H1 (cell line): ENCODE data around the gene KLHDC7B. TPM values are rescaled to one million over a fixed set of nuclear protein-coding genes. Genes with fewer than 3 reads are reported as not detected.
A peak's percentile ranks its signal among the peaks of the same experiment; 100 is the strongest.

Source experiments
- EGR1 ChIP-seq: IDR thresholded peaks from 2 replicates; pipeline ENCODE4 v1.6.1; 2011; ENCODE audit warnings: low read depth, low read length, borderline replicate concordance
- FOSL1 ChIP-seq: IDR thresholded peaks from 2 replicates; pipeline ENCODE4 v1.6.1; 2011; ENCODE audit warnings: mild to moderate bottlenecking, low read depth, low read length, moderate library complexity; ENCODE audit not compliant: insufficient read depth
- HDAC6 ChIP-seq: IDR thresholded peaks from one replicate; pipeline ENCODE4 v1.7.1; 2012; ENCODE audit warnings: low read depth, mild to moderate bottlenecking, inconsistent platforms, low read length, moderate library complexity
- JUND ChIP-seq: IDR thresholded peaks from 2 replicates; pipeline ENCODE4 v1.6.1; 2011; ENCODE audit warnings: mild to moderate bottlenecking, improper control_type of control experiment, low read length
- RBBP5 ChIP-seq: IDR thresholded peaks from 2 replicates; pipeline ENCODE4 v1.7.1; 2012; ENCODE audit warnings: low read depth, mild to moderate bottlenecking, inconsistent platforms, low read length, moderate library complexity, borderline replicate concordance
- RFX5 ChIP-seq: IDR thresholded peaks from 2 replicates; pipeline ENCODE4 v1.6.1; 2011; ENCODE audit warnings: low read depth, low read length, improper control_type of control experiment, borderline replicate concordance
- RNF2 ChIP-seq: fragments of 200-900, 300-1000 bp; sonication (generic); IDR thresholded peaks from 2 replicates; pipeline ENCODE4 v1.7.1; 2016; ENCODE audit warnings: borderline replicate concordance, low read depth, mild to moderate bottlenecking, antibody characterized with exemption, low read length; ENCODE audit not compliant: poor library complexity, severe bottlenecking; ENCODE audit errors: missing control alignments
- RXRA ChIP-seq: IDR thresholded peaks from 2 replicates; pipeline ENCODE4 v1.6.1; 2011; ENCODE audit warnings: low read depth, mild to moderate bottlenecking, low read length, moderate library complexity; ENCODE audit not compliant: insufficient read depth
- SAP30 ChIP-seq: fragments of 300-600 bp; sonication (generic); IDR thresholded peaks from 2 replicates; pipeline ENCODE4 v1.7.1; 2012; ENCODE audit warnings: low read length, moderate library complexity, mild to moderate bottlenecking, inconsistent platforms; ENCODE audit not compliant: insufficient read depth, insufficient replicate concordance
- SIN3A ChIP-seq, 2 experiments: IDR thresholded peaks in 1 of 2; conservative IDR thresholded peaks in 1 of 2; 2 replicates each; pipeline ENCODE4 v1.6.1; 2011 to 2012; ENCODE audit warnings: low read length in 2 of 2, improper control_type of control experiment in 1 of 2, low read depth in 1 of 2, mild to moderate bottlenecking in 1 of 2
- SIRT6 ChIP-seq: IDR thresholded peaks from one replicate; pipeline ENCODE4 v1.7.1; 2012; ENCODE audit warnings: low read length, inconsistent platforms
- SIX5 ChIP-seq: IDR thresholded peaks from 2 replicates; pipeline ENCODE4 v1.6.1; 2011; ENCODE audit warnings: mild to moderate bottlenecking, low read depth, low read length
- SP2 ChIP-seq: IDR thresholded peaks from 2 replicates; pipeline ENCODE4 v1.6.1; 2012; ENCODE audit warnings: mild to moderate bottlenecking, low read length, inconsistent platforms
- SRF ChIP-seq: IDR thresholded peaks from 2 replicates; pipeline ENCODE4 v1.6.1; 2011; ENCODE audit warnings: mild to moderate bottlenecking, low read depth, low read length, moderate library complexity
- SUZ12 ChIP-seq: fragments of 200-600 bp; sonication (generic); IDR thresholded peaks from 2 replicates; pipeline ENCODE4 v1.6.1; 2012; ENCODE audit warnings: mild to moderate bottlenecking, inconsistent platforms, low read length, moderate library complexity, mixed read lengths
- TAF1 ChIP-seq: IDR thresholded peaks from 2 replicates; pipeline ENCODE4 v1.6.1; 2011; ENCODE audit warnings: mild to moderate bottlenecking, low read depth, low read length
- TBP ChIP-seq: IDR thresholded peaks from 2 replicates; pipeline ENCODE4 v1.6.1; 2011; ENCODE audit warnings: low read depth, low read length, improper control_type of control experiment
- TCF12 ChIP-seq: IDR thresholded peaks from 2 replicates; pipeline ENCODE4 v1.6.1; 2011; ENCODE audit warnings: low read depth, mild to moderate bottlenecking, low read length
- polyA plus RNA-seq, 7 experiments: library from polyadenylated mRNA; depleted of rRNA in 3 of 7; stranded (reverse) in 5 of 7; unstranded in 2 of 7; fragments of >200 nt in 5 of 7; fragments of 200-250 nt in 2 of 7; gene quantifications; 1 replicate in 5 of 7; 2 replicates in 1 of 7; 4 replicates in 1 of 7; pipeline versions ENCODE4 v1.2.1 to v1.2.3, GENCODE V29; 2011 to 2013; ENCODE audit warnings: missing spikeins in 2 of 7, mixed read lengths in 2 of 7
- total RNA-seq: library from RNA; stranded (reverse); fragmentation: NEBNext Ultra II Directional; extraction: Animal tissue kit (Norgen Biotek cat#: 25700); gene quantifications from 2 replicates; pipeline ENCODE4 v1.2.1, GENCODE V29; 2021
- TF ChIP-seq, protein P1 (sequence below): IDR thresholded peaks from 2 replicates; pipeline ENCODE4 v1.6.1; 2011; ENCODE audit warnings: low read depth, mild to moderate bottlenecking, low read length; ENCODE audit not compliant: insufficient read depth
- TF ChIP-seq, protein P2 (sequence below): IDR thresholded peaks from 2 replicates; pipeline ENCODE4 v1.6.1; 2011; ENCODE audit warnings: low read length, improper control_type of control experiment
- TF ChIP-seq, protein P3 (sequence below): IDR thresholded peaks from 2 replicates; pipeline ENCODE4 v1.6.1; 2012; ENCODE audit warnings: inconsistent platforms

Gene KLHDC7B
- total and polyA plus RNA-seq, 2 of the 8 experiments (the other 6 are each of a cell fraction or from before 2014, with no cell fraction given): not detected

GRCh38 chr22:50507991-50508884, 37.5 kb upstream of the KLHDC7B start, which contains the start of gene NCAPH2 (continued):
- TF ChIP-seq SAP30: no peak
- TF ChIP-seq HDAC6: no peak
- TF ChIP-seq SUZ12: no peak
- TF ChIP-seq TBP: peak; percentile 94
- TF ChIP-seq, protein P1, sequence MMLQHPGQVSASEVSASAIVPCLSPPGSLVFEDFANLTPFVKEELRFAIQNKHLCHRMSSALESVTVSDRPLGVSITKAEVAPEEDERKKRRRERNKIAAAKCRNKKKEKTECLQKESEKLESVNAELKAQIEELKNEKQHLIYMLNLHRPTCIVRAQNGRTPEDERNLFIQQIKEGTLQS: peak; percentile 83
- TF ChIP-seq RBBP5: 0 out of 2 replicates have a peak, but pooled peaks have one; percentile 29
- TF ChIP-seq SIN3A (conservative IDR thresholded peaks at IDR 0.05 in 1 of 2, IDR thresholded peaks at IDR 0.05 in 1 of 2; ENCODE audit: low read depth in 1 of 2, low read length in 2 of 2): peak; percentile 49 to 66; a peak in 1 of 4 replicates
- no peak for TF ChIP-seq FOSL1
- no peak for TF ChIP-seq SIX5
- TF ChIP-seq, protein P2, sequence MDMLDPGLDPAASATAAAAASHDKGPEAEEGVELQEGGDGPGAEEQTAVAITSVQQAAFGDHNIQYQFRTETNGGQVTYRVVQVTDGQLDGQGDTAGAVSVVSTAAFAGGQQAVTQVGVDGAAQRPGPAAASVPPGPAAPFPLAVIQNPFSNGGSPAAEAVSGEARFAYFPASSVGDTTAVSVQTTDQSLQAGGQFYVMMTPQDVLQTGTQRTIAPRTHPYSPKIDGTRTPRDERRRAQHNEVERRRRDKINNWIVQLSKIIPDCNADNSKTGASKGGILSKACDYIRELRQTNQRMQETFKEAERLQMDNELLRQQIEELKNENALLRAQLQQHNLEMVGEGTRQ: no peak
- TF ChIP-seq TAF1: peak; percentile 99
- TF ChIP-seq EGR1: peak; percentile 94
- peak; percentile 49; the same call in 1 of the 2 replicates for TF ChIP-seq JUND
- TF ChIP-seq SP2: no peak
- TF ChIP-seq RXRA: no peak
- TF ChIP-seq RFX5: no peak
- no peak for TF ChIP-seq TCF12
- TF ChIP-seq, protein P3, sequence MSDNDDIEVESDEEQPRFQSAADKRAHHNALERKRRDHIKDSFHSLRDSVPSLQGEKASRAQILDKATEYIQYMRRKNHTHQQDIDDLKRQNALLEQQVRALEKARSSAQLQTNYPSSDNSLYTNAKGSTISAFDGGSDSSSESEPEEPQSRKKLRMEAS: peak; percentile 57; the same call in 1 of the 2 replicates
- TF ChIP-seq SRF: peak; percentile 79
- no peak for TF ChIP-seq SIRT6
- TF ChIP-seq RNF2: no peak
